ENCODE data around the gene GPR12.
"Not testable (repeated sequence)": the region's sequence is repeated elsewhere in the genome, so short reads cannot be mapped to it uniquely, and the experiment has no call there.

Gene GPR12

DNA sequence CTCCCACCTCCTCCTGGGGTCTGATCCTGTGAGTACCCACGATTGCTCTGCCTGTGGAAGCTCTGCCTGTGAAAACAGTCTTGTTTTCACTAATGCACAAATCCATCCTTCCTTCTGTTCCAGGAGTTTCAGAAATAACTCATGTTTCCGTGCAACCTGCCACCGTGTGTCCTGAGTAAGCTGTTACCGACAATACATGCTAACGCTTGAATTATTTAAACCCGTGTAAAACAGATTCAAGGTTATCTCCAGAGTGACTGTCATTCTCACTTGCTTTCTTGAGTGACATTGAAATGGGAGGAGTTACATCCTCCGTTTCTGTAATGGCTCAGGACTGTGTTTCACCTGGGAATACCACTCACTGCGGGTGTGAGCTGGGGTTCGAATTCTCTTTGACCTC lies 24.9 kb downstream of the GPR12 start:
- CTCF ChIA-PET: no interaction called here
- DNase-seq (ENCODE audit: extremely low spot score): no peak
- TF ChIP-seq FOXM1 (IDR thresholded peaks at IDR 0.05; ENCODE audit: borderline replicate concordance): no peak
- TF ChIP-seq SUZ12 (IDR thresholded peaks at IDR 0.05): no peak
- TF ChIP-seq FOXK2 (IDR thresholded peaks at IDR 0.05): no peak
- no peak for TF ChIP-seq L3MBTL2 (conservative IDR thresholded peaks at IDR 0.05)
- TF ChIP-seq ZNF384 (IDR thresholded peaks at IDR 0.05): no peak
- no peak for TF ChIP-seq TARDBP (IDR thresholded peaks at IDR 0.05)
- TF ChIP-seq HDGF (IDR thresholded peaks at IDR 0.05; ENCODE audit: borderline replicate concordance): no peak
- no peak for TF ChIP-seq ELF4 (IDR thresholded peaks at IDR 0.05)
- TF ChIP-seq ARNT (IDR thresholded peaks at IDR 0.05): no peak
- no peak for TF ChIP-seq SP1 (IDR thresholded peaks at IDR 0.05)

DNA sequence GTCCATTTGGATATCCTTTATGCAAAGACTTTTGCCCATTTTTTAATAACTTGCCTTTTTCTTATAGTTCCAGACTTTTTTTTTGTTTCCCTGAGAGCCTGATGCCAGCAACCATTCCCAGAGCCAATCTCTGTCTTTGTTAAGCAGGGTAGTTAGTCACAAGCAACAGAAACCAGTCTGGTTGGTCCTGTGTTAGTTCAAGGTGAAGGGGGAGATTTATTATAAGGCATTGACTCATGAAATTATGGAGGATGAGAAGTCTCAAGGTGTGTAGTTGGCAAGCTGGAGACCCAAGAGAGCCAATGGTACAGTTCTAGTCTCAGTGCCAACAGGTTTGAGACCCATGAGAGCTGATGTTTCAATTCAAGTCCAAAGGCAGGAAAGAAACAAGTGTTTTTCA lies 33.0 kb downstream of the GPR12 start:
- TF ChIP-seq FOXK2 (IDR thresholded peaks at IDR 0.05): no peak
- no peak for TF ChIP-seq ELF4 (IDR thresholded peaks at IDR 0.05)
- TF ChIP-seq ARNT (IDR thresholded peaks at IDR 0.05): no peak
- no peak for TF ChIP-seq FOXM1 (IDR thresholded peaks at IDR 0.05; ENCODE audit: borderline replicate concordance)
- no peak for TF ChIP-seq TARDBP (IDR thresholded peaks at IDR 0.05)
- no peak for TF ChIP-seq BHLHE40 (IDR thresholded peaks at IDR 0.05; ENCODE audit: borderline replicate concordance)
- no peak for TF ChIP-seq FOXA1 (IDR thresholded peaks at IDR 0.05)
- TF ChIP-seq L3MBTL2 (conservative IDR thresholded peaks at IDR 0.05): no peak
- TF ChIP-seq NFRKB (IDR thresholded peaks at IDR 0.05): no peak
- no peak for TF ChIP-seq CTBP1 (IDR thresholded peaks at IDR 0.05; ENCODE audit: borderline replicate concordance)
- no peak for TF ChIP-seq SUZ12 (IDR thresholded peaks at IDR 0.05)
- no peak for TF ChIP-seq HDGF (IDR thresholded peaks at IDR 0.05; ENCODE audit: borderline replicate concordance)
- ChIA-PET CTCF (no interaction called here), POLR2A (no interaction called here)
- no peak for DNase-seq (ENCODE audit: extremely low spot score)

More for the DNA sequence above, 24.9 kb downstream of the GPR12 start:
- POLR2A ChIA-PET: no interaction called here

DNA sequence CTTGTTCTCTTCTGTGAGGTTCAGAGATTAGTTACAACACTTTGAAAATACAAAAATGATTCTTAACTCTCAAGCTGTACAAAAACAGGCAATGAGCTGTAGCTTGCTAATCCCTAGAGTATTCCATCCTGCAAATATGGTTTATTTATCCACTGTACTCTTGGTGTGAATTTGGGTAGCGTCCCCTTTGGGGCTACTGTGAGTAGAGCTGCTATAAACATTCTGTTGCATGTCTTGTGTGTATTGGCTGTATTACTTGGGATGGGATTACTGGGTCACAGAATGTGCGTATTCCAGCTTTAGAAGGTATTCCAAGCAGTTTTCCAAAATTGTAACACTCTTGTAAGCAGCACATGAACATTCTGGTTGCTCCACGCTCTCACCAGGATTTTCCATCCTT lies 33.5 kb downstream of the GPR12 start:
- ChIA-PET CTCF (no interaction called here), POLR2A (no interaction called here)
- DNase-seq (ENCODE audit: extremely low spot score): no peak
- TF ChIP-seq FOXM1 (IDR thresholded peaks at IDR 0.05; ENCODE audit: borderline replicate concordance) (no peak), FOXK2 (IDR thresholded peaks at IDR 0.05) (no peak), SUZ12 (IDR thresholded peaks at IDR 0.05) (no peak), ARNT (IDR thresholded peaks at IDR 0.05) (no peak), FOXA1 (IDR thresholded peaks at IDR 0.05) (no peak), NFRKB (IDR thresholded peaks at IDR 0.05) (no peak), ZNF384 (IDR thresholded peaks at IDR 0.05) (no peak), CTBP1 (IDR thresholded peaks at IDR 0.05; ENCODE audit: borderline replicate concordance) (no peak), HDGF (IDR thresholded peaks at IDR 0.05; ENCODE audit: borderline replicate concordance) (no peak), SP1 (IDR thresholded peaks at IDR 0.05) (no peak), BHLHE40 (IDR thresholded peaks at IDR 0.05; ENCODE audit: borderline replicate concordance) (no peak), TARDBP (IDR thresholded peaks at IDR 0.05) (no peak), ELF4 (IDR thresholded peaks at IDR 0.05) (no peak), L3MBTL2 (conservative IDR thresholded peaks at IDR 0.05) (no peak), LEF1 (IDR thresholded peaks at IDR 0.05; ENCODE audit: borderline replicate concordance) (no peak)
- TF ChIP-seq, protein P1, sequence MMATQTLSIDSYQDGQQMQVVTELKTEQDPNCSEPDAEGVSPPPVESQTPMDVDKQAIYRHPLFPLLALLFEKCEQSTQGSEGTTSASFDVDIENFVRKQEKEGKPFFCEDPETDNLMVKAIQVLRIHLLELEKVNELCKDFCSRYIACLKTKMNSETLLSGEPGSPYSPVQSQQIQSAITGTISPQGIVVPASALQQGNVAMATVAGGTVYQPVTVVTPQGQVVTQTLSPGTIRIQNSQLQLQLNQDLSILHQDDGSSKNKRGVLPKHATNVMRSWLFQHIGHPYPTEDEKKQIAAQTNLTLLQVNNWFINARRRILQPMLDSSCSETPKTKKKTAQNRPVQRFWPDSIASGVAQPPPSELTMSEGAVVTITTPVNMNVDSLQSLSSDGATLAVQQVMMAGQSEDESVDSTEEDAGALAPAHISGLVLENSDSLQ (IDR thresholded peaks at IDR 0.05): no peak

DNA sequence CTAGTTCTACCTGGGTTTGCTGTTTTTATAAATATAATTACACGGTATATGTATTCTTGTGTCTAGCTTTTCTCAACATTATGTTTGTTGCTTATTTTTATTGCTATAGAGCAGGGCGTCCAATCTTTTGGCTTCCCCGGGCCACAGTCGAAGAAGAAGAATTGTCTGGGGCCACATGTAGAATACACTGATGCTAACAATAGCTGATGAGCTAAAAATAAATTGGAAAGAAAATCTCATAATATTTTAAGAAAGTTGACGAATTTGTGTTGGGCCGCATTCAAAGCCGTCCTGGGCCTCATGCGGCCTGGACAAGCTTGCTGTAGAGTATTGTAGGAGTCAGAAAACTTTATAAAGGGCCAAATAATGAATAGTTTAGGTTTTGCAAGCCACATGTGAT lies 33.9 kb downstream of the GPR12 start:
- DNase-seq (ENCODE audit: extremely low spot score): no peak
- CTCF ChIA-PET: no interaction called here
- TF ChIP-seq L3MBTL2 (conservative IDR thresholded peaks at IDR 0.05) (no peak), FOXA1 (IDR thresholded peaks at IDR 0.05) (no peak), TARDBP (IDR thresholded peaks at IDR 0.05) (no peak), ELF4 (IDR thresholded peaks at IDR 0.05) (no peak), ARNT (IDR thresholded peaks at IDR 0.05) (no peak), SUZ12 (IDR thresholded peaks at IDR 0.05) (no peak), SP1 (IDR thresholded peaks at IDR 0.05) (no peak), HDGF (IDR thresholded peaks at IDR 0.05; ENCODE audit: borderline replicate concordance) (no peak), ZNF384 (IDR thresholded peaks at IDR 0.05) (no peak), CTBP1 (IDR thresholded peaks at IDR 0.05; ENCODE audit: borderline replicate concordance) (no peak), LEF1 (IDR thresholded peaks at IDR 0.05; ENCODE audit: borderline replicate concordance) (no peak), FOXK2 (IDR thresholded peaks at IDR 0.05) (no peak), NFRKB (IDR thresholded peaks at IDR 0.05) (no peak), BHLHE40 (IDR thresholded peaks at IDR 0.05; ENCODE audit: borderline replicate concordance) (no peak), FOXM1 (IDR thresholded peaks at IDR 0.05; ENCODE audit: borderline replicate concordance) (no peak)
- TF ChIP-seq, protein P1 (IDR thresholded peaks at IDR 0.05): no peak
- POLR2A ChIA-PET: no interaction called here

GRCh38 chr13:26723620-26724019 lies 37.0 kb downstream of the GPR12 start:
- POLR2A ChIA-PET; DNase-seq (ENCODE audit: extremely low spot score); CTCF ChIA-PET: not testable (repeated sequence)

- no peak for DNase-seq (ENCODE audit: extremely low spot score)
- ChIA-PET POLR2A (no interaction called here), CTCF (no interaction called here)
- TF ChIP-seq, protein P1 (IDR thresholded peaks at IDR 0.05): no peak
- TF ChIP-seq TARDBP (IDR thresholded peaks at IDR 0.05): no peak
- TF ChIP-seq L3MBTL2 (conservative IDR thresholded peaks at IDR 0.05): no peak
- TF ChIP-seq FOXA1 (IDR thresholded peaks at IDR 0.05): no peak
- no peak for TF ChIP-seq HDGF (IDR thresholded peaks at IDR 0.05; ENCODE audit: borderline replicate concordance)
- TF ChIP-seq SUZ12 (IDR thresholded peaks at IDR 0.05): no peak
- no peak for TF ChIP-seq FOXK2 (IDR thresholded peaks at IDR 0.05)
These were observed 38.3 kb downstream of the GPR12 start for GRCh38 chr13:26722321-26722720.
